Measurements from ENCODE around the gene TNIK.

- TF ChIP-seq, protein P1, sequence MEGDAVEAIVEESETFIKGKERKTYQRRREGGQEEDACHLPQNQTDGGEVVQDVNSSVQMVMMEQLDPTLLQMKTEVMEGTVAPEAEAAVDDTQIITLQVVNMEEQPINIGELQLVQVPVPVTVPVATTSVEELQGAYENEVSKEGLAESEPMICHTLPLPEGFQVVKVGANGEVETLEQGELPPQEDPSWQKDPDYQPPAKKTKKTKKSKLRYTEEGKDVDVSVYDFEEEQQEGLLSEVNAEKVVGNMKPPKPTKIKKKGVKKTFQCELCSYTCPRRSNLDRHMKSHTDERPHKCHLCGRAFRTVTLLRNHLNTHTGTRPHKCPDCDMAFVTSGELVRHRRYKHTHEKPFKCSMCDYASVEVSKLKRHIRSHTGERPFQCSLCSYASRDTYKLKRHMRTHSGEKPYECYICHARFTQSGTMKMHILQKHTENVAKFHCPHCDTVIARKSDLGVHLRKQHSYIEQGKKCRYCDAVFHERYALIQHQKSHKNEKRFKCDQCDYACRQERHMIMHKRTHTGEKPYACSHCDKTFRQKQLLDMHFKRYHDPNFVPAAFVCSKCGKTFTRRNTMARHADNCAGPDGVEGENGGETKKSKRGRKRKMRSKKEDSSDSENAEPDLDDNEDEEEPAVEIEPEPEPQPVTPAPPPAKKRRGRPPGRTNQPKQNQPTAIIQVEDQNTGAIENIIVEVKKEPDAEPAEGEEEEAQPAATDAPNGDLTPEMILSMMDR (IDR thresholded peaks at IDR 0.05), result no peak
- no peak for TF ChIP-seq POLR2A (IDR thresholded peaks at IDR 0.05)
These were observed 16.1 kb downstream of the TNIK start for GRCh38 chr3:171444001-171444690.
